ENCODE data around the gene SCART1.
"Not testable (repeated sequence)": the region's sequence is repeated elsewhere in the genome, so short reads cannot be mapped to it uniquely, and the experiment has no call there.

The SCART1 gene

DNA sequence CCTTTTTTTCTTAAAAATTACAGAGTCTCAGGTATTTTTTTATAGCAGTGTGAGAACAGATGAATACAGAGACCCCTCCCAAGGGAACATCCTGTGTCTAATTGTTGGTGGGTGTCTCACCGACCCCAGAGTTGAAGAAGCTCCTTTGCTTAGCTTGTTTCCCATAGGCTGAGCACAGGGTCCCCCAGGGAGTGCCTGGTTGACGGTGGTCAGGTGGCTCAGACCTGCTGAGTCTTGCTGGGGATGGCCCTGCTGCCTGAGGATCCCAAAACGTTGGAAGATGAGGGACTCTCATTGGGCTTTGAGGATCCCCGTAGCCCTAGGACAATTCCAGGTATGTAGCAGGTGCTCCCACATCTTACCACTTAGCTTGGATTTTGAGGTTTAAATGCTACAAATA lies 19.5 kb downstream of the SCART1 start:
- peaks cover 9% of the 10 kb centered on the region for H3K36me3 Mint-ChIP-seq
- no peak for ATAC-seq
- H3K27ac Mint-ChIP-seq = no peak overlapping the region
- no peak overlapping the region for H3K4me3 Mint-ChIP-seq
- no peaks in the 10 kb centered on the region for H3K27me3 Mint-ChIP-seq
- H3K9me3 Mint-ChIP-seq = peaks cover 6% of the 10 kb centered on the region
- peaks cover 12% of the 10 kb centered on the region for H3K4me1 Mint-ChIP-seq

DNA sequence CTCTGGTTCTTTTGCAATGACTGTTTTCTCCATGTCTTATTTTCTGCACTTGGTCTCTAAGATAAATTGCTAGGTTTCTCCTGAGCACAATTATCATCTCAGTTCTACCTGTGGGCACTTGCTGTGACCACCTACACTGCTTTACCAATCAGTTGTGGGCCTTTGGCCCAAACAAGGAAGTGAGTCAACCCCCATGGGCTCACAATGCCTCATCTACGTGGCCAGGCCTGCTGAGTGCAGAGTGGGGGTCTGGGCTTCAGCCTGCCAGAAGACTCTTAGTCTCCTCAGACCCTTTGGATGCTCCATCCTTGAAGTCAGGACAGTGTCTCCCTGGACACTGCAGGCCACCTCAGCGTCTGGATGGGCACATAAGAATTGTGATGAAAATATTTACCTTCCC lies 20.3 kb downstream of the SCART1 start:
- Mint-ChIP-seq H3K27ac (no peak overlapping the region), H3K27me3 (no peaks in the 10 kb centered on the region), H3K4me3 (no peak overlapping the region), H3K4me1 (peaks cover 12% of the 10 kb centered on the region), H3K36me3 (peaks cover 6% of the 10 kb centered on the region), H3K9me3 (peaks cover 6% of the 10 kb centered on the region)
- ATAC-seq = no peak

DNA sequence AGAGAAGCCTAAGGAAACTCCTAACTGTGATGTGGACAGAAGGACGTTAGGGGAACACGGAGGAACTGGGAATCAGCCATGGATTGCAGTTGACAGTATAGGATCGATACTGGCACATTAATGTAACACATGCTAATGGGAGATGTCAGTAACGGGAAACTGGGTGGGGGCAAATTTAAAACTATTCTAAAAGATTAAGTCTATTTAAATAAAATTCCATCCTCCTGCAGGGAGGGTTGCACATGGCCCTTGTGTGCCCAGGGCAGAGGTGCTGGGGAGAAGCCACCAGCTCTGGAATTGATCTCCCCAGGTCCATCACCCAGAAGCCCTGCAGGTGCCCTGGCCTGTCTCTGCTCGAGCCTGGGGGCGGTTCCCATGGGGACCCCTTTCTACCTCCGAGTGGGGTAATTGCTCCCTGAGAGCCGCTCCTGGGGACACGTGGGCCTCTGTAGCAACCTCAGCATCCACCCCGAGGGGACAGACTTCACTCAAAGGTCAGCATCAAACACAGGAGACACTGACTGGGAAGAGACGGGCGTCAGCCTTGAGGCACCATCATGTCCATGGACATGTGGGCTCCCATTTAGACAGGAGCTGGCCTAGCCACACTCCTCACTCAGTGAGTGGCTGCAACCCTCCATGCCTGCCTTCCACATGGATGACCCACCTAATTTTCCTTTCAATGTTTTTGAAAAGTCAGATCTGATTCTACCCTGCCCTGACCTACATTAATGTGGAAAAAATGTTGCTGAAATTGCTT lies 21.1 kb downstream of the SCART1 start:
- H3K4me3 Mint-ChIP-seq = no peak overlapping the region
- peaks cover 5% of the 10 kb centered on the region for H3K36me3 Mint-ChIP-seq
- H3K4me1 Mint-ChIP-seq = peaks cover 12% of the 10 kb centered on the region
- H3K27ac Mint-ChIP-seq = no peak overlapping the region
- no peak for ATAC-seq
- no peaks in the 10 kb centered on the region for H3K27me3 Mint-ChIP-seq
- peaks cover 4% of the 10 kb centered on the region for H3K9me3 Mint-ChIP-seq

DNA sequence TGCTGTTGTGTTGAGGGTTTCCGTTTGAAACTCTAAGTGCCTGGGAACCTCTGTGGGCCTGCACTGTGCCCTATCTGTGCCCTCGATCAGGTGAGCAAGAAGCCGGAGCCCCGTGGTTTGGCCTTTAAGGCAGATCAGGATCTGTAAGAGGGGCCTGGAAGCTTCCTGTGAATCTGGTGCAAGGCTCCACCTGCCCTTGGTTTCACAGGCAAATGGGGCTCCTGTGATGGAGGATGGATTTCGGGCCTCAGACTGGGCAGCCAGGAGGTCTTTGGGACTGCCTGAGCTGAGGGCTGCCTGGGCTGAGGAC lies 21.6 kb downstream of the SCART1 start:
- Mint-ChIP-seq H3K4me3 (no peak overlapping the region), H3K27me3 (no peaks in the 10 kb centered on the region), H3K9me3 (peaks cover 4% of the 10 kb centered on the region), H3K36me3 (peaks cover under 1% of the 10 kb centered on the region), H3K27ac (no peak overlapping the region), H3K4me1 (peaks cover 12% of the 10 kb centered on the region)
- ATAC-seq = no peak

DNA sequence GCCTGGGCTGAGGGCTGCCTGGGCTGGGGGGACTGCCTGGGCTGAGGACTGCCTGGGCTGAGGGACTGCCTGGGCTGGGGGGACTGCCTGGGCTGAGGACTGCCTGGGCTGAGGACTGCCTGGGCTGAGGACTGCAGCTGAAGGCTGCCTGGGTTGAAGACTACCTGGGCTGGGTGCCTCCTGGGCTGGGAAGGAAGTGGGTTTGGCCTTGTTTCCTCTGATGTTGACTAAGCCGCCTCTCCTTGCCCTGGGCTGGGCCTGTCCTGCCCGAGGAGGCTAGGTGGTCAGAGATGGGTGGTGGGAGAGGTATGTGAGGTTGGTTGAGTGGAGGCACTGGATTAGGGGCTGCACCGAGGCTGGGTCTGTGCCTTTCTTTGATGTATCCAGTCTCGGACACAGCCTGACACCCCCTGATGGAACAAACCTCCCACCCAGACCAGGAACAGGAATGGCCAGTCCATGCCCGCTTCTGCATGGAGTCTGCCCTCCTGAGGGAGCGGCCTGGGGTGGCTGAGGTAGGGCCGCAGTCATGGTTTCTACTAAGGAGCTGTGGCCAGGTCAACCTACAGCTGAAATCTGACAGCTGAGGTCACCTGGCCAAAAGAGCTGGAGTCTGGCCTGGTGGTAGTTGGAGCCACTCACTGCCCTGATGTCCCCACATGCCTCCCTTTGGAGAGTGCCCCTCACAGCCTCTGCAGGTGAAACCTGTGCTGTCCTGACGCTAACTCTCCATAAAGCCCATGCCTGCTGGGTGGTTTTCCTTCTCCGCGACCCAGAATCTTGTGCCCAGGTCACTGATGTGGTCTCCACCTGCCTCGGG lies 22.3 kb downstream of the SCART1 start:
- Mint-ChIP-seq H3K9me3 (peaks cover 4% of the 10 kb centered on the region), H3K4me1 (peaks cover 12% of the 10 kb centered on the region), H3K27me3 (no peaks in the 10 kb centered on the region), H3K4me3 (no peak overlapping the region), H3K36me3 (no peaks in the 10 kb centered on the region), H3K27ac (no peak overlapping the region)
- no peak for ATAC-seq

DNA sequence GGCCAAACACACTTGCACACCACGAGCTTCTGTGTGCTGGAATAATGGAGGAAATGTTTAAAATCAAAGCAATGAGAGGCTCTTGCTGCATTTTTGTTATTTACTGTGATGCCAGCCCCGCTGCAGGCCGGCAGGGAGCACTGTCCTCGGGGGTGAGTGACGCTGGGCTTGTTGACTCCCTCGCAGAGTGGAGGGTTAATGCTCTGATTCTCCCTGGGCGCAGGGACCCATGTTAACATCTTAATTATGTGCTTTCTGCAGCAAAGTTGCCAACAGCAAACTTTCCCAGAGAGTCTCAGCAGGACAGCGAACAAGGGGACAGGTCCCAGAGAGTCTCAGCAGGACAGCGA lies 22.9 kb downstream of the SCART1 start:
- peaks cover 12% of the 10 kb centered on the region for H3K4me1 Mint-ChIP-seq
- H3K4me3 Mint-ChIP-seq = no peak overlapping the region
- no peak overlapping the region for H3K27ac Mint-ChIP-seq
- no peaks in the 10 kb centered on the region for H3K36me3 Mint-ChIP-seq
- ATAC-seq = no peak
- peaks cover 4% of the 10 kb centered on the region for H3K9me3 Mint-ChIP-seq
- H3K27me3 Mint-ChIP-seq = no peaks in the 10 kb centered on the region

DNA sequence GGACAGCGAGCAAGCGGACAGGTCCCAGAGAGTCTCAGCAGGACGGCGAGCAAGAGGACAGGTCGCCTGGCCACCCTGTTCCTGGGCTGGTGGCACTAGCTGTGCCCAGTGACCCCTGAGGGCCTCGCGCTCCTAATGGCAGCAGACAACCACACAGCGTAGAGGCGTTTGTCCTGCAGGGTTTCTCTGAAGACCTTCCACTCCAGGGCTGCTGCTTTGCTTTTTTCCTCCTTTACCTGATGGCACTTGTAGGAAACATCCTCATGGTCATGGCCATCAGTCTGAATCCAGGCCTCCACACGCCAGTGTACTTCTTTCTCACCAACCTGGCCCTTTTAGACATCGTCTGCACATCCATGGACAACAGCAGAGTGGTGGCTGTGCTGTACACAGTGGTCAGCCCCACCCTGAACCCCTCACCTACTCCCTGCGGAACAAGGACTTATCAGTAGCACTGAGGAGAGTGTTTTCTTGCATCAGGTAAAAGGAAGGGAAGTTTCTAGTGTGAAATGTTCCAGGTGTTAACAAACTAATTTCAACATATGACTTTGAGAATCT lies 27.4 kb downstream of the SCART1 start:
- no peaks in the 10 kb centered on the region for H3K27me3 Mint-ChIP-seq
- no peak overlapping the region for H3K27ac Mint-ChIP-seq
- H3K9me3 Mint-ChIP-seq = peaks cover 23% of the 10 kb centered on the region
- no peak for ATAC-seq
- H3K36me3 Mint-ChIP-seq = peaks cover 11% of the 10 kb centered on the region
- H3K4me3 Mint-ChIP-seq = no peak overlapping the region
- H3K4me1 Mint-ChIP-seq = no peaks in the 10 kb centered on the region

DNA sequence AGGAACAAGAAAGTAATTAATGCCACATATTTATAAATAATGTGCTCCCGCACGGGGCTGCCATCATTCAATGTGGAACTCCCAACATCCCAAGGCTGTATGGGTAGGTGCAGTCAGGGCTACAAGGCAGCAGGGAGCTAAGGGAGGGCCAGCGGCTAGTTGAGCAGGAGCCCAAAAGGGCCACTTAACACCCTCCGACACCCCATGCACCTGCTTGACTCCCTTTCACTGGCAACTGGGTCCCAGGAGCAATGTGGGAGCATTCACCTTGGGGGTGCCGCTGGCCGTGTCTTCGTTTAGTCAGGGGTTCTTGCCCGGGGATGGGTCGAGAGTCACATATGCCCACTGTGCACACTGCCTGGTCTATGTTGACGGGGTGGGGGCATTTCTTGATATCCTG lies 27.9 kb downstream of the SCART1 start:
- H3K9me3 Mint-ChIP-seq = peaks cover 25% of the 10 kb centered on the region
- no peak for ATAC-seq
- peaks cover 15% of the 10 kb centered on the region for H3K36me3 Mint-ChIP-seq
- H3K27ac Mint-ChIP-seq = no peak overlapping the region
- no peaks in the 10 kb centered on the region for H3K27me3 Mint-ChIP-seq
- H3K4me3 Mint-ChIP-seq = no peak overlapping the region
- no peaks in the 10 kb centered on the region for H3K4me1 Mint-ChIP-seq

DNA sequence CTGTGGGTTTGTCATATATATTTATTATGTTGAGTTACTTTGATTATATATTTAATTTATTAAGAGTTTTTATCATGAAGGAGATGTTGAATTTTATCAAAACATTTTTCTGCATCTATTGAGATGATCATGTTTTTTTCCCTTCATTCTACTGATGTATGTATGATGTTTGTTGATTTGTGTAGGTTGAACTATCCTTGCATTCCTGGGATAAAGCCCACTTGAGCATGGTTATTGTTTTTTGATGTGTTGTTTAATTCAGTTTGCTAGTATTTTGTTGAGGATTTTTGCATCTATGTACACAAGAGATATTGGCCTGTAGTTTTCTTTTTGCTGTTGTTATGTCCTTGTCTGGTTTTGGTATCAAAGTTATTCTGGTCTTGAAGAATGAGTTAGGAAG lies 31.1 kb downstream of the SCART1 start:
- Mint-ChIP-seq H3K27me3 (no peaks in the 10 kb centered on the region), H3K27ac (no peak overlapping the region), H3K4me1 (peaks cover 6% of the 10 kb centered on the region), H3K4me3 (no peak overlapping the region), H3K9me3 (peaks cover 29% of the 10 kb centered on the region), H3K36me3 (peaks cover 20% of the 10 kb centered on the region)
- no peak for ATAC-seq

DNA sequence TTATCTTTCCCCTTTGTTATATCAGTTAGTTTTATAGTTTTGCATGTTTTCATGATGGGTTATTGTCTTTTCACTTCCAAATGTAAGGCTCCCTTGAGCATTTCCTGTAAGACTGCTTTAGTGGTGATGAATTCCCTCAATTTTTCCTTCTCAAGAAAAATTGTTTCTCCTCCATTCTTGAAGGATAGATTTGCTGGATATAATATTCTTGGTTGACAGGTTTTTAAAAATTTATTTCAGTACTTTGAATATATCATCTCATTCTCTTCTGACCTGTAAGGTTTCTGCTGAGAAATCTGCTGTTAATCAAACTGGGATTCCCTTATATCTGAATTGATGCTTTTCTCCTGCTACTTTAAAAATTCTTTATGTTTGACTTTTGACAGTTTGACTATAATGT lies 33.3 kb downstream of the SCART1 start:
- ATAC-seq = no peak
- H3K36me3 Mint-ChIP-seq = peaks cover 29% of the 10 kb centered on the region
- H3K4me1 Mint-ChIP-seq = peaks cover 14% of the 10 kb centered on the region
- peaks cover 32% of the 10 kb centered on the region for H3K9me3 Mint-ChIP-seq
- no peak overlapping the region for H3K4me3 Mint-ChIP-seq
- no peaks in the 10 kb centered on the region for H3K27me3 Mint-ChIP-seq
- H3K27ac Mint-ChIP-seq = no peak overlapping the region

DNA sequence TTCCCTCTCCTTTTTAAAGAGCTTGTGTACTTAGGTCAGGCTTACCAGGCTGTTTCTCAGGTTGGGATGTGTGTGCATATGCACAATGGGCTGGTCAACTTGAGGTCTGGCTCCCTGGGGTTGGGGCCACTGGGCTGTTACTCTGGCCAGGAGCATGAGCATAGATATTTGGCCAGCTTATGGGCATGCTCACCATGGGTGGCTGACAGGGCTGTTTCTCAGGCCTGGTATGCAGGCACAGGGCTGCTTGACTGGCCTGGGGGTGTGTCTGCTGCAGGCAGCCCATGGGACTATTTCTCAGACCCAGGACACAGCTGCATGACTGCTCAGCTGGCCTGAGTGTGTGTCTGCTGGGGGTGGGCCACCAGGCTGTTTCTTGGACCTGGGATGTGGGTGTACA lies 34.6 kb downstream of the SCART1 start:
- peaks cover 15% of the 10 kb centered on the region for H3K4me1 Mint-ChIP-seq
- H3K36me3 Mint-ChIP-seq = peaks cover 34% of the 10 kb centered on the region
- no peak overlapping the region for H3K4me3 Mint-ChIP-seq
- H3K27ac Mint-ChIP-seq = no peak overlapping the region
- no peak for ATAC-seq
- H3K27me3 Mint-ChIP-seq = no peaks in the 10 kb centered on the region
- H3K9me3 Mint-ChIP-seq = peaks cover 27% of the 10 kb centered on the region

DNA sequence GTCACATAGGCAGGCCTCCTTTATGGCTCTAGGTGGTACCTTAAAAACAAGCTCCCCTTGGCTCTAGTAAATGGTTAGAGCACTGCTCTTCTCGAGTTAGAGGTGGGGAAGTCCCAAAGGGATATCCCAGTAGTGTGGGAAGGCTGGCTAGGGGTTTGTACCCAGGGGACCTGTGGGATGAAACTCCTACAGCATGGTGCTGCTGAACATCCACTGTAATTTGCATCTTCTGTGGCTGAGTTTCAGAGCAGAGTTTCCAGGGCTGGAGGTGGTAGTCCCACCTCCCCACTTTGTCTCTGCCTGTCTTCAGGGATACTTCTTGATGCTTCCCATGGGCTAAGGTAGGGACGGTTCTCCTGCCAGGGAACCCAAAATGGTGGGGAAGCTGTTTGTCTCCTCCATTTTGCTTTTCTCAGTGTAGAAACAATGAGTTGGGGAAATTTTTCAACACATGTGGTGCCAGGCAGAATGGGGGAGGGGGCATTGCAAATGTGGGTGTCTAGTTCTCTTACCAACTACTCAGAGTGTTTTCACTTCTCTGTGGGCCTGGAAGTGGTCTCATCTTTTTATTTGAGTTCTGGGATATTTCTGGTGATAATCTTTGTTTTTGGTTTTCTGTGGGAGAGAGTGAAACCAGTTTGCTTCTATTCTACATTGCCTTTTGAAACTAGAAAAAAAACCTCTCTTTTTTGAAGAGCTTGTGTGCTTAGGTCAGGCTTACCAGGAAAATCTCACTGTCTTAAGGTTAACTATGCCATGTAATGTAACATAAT lies 36.3 kb downstream of the SCART1 start:
- Mint-ChIP-seq H3K27me3 (no peaks in the 10 kb centered on the region), H3K4me1 (peaks cover 20% of the 10 kb centered on the region), H3K4me3 (no peak overlapping the region), H3K9me3 (peaks cover 25% of the 10 kb centered on the region), H3K27ac (peak overlapping the region; percentile 58), H3K36me3 (peaks cover 35% of the 10 kb centered on the region)
- peak; percentile 87 for ATAC-seq

DNA sequence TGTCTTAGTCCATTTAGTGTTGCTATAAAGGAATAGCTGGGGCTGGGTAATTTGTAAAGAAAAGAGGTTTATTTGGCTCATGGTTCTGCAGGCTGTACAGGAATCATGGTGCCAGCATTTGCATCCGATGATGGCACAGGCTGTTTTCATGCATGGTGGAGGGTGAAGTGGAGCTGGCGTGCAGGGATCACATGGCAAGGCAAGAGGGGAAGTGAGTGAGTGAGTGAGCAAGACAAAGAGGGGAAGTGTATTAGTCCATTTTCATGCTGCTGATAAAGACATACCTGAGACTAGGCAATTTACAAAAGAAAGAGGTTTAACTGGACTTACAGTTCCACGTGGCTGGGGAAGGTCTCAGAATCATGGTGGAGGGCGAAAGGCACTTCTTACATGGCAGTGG lies 39.8 kb downstream of the SCART1 start:
- not testable (repeated sequence) for H3K27me3 Mint-ChIP-seq, H3K4me3 Mint-ChIP-seq, H3K27ac Mint-ChIP-seq, ATAC-seq
- peaks cover 17% of the 10 kb centered on the region for H3K9me3 Mint-ChIP-seq
- peaks cover 20% of the 10 kb centered on the region for H3K4me1 Mint-ChIP-seq
- peaks cover 26% of the 10 kb centered on the region for H3K36me3 Mint-ChIP-seq

DNA sequence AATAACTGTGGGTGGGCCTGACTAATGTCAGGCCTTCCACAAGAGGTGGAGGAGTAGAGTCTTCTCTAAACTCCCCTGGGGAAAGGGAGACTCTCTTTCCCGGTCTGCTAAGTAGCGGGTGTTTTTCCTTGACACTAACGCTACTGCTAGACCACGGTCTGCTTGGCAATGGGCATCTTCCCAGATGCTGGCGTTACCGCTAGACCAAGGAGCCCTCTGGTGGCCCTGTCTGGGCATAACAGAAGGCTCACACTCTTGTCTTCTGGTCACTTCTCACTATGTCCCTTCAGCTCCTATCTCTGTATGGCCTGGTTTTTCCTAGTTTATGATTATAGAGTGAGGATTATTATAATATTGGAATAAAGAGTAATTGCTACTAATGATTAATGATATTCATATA lies 43.6 kb downstream of the SCART1 start:
- H3K36me3 Mint-ChIP-seq = peaks cover 29% of the 10 kb centered on the region
- peaks cover 10% of the 10 kb centered on the region for H3K27me3 Mint-ChIP-seq
- H3K9me3 Mint-ChIP-seq = peaks cover 18% of the 10 kb centered on the region
- ATAC-seq, H3K27ac Mint-ChIP-seq, H3K4me1 Mint-ChIP-seq, H3K4me3 Mint-ChIP-seq: not testable (repeated sequence)

DNA sequence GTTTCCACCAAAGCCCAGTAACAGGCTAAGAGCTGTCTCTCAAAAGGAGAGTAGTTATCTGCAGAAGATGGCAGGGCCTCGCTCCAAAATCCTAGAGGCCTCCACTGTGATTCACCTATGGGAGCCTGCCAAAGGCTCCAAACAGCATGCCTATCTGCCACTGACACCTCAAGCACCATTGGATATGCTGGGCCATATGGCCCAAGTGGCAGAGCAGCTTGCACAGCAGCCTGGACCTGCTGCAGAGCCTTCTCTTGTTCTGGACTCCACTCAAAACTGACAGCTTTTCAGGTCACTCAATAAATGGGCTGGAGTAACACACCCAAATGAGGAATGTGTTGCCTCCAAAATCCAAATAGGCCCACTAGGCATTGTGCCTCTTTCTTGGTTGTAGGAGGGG lies 45.4 kb downstream of the SCART1 start:
- H3K27ac Mint-ChIP-seq, H3K4me3 Mint-ChIP-seq, H3K4me1 Mint-ChIP-seq, ATAC-seq: not testable (repeated sequence)
- H3K9me3 Mint-ChIP-seq = peaks cover 13% of the 10 kb centered on the region
- peaks cover 23% of the 10 kb centered on the region for H3K36me3 Mint-ChIP-seq
- H3K27me3 Mint-ChIP-seq = peaks cover 10% of the 10 kb centered on the region

Measured in stimulated activated memory B cell treated with anti-CD40 and anti-IgM and Interleukin-4, amounts not matched to agents 10 μg/mL and 1 μg/mL and 100 μg/mL, for 72 hours (primary cell).